Measurements from ENCODE around the gene DRAM2. TPM values are rescaled to one million over a fixed set of nuclear protein-coding genes. Genes with fewer than 3 reads are reported as not detected.

Gene DRAM2
- total RNA-seq, 1 experiment from 2014 or later: 34.4 TPM

DNA sequence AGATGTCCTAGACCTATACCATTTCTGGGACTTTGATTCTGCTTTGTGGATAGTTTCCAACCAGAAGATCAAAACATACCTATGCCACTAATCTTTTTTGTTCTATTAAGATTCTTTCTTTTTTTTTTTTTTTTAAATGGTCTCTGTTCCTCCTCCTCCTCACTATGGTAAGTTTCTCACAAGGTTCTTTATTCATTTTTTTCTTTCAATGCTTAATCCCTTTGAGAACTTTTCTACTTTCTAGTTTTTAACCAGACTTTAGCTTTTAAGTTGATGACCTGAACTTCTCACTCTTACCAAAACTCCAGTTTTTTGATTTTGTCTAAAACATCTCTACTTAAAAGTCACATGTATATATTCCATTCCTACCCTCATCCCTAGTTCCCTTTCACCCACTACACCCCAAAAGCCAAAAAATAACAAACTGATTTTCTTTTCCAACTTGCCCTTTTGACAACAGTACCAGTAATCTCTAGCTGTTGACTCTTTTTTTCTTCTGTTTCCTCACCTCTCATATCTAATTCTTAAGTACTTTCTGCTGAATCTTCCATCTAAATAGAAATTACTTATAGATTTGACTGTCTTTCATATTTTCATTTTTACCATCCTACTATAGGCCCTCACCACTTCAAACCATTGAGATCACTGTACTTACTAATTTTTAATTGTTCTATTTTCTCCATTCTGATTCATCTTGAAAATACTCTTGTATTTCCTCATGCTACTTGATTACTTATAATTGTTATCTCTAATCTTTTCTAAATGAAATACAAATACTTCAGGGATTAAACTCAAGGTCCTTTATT is 6.3 kb upstream of the DRAM2 start:
- peaks cover 10 to 33% (median 32%) of the 10 kb centered on the region in 3 experiments; a peak in 6 of 7 replicates for H3K36me3 Mint-ChIP-seq (ENCODE audit: insufficient read depth in 1 of 3, low read depth in 3 of 3)

More for the DNA sequence above, 6.3 kb upstream of the DRAM2 start:
- Histone ChIP-seq H4K5ac (ENCODE audit: insufficient read length, low read depth, low read length) (no peak overlapping the region), H3K79me1 (ENCODE audit: insufficient read depth, low read depth, low read length, poor library complexity, severe bottlenecking) (peaks cover 2% of the 10 kb centered on the region), H2BK12ac (ENCODE audit: insufficient read length, low read depth, low read length) (no peak overlapping the region), H2BK5ac (ENCODE audit: insufficient read length, low read length) (no peak overlapping the region), H2BK20ac (ENCODE audit: low read depth, low read length, poor library complexity, severe bottlenecking) (no peak overlapping the region), H3K23me2 (ENCODE audit: insufficient read length, low read depth, low read length, poor library complexity, severe bottlenecking) (no peaks in the 10 kb centered on the region), H2AK5ac (ENCODE audit: insufficient read length, low read length) (no peak overlapping the region), H2BK120ac (ENCODE audit: low read depth, low read length, poor library complexity, severe bottlenecking) (no peak overlapping the region), H3K4me1 (ENCODE audit: insufficient read depth, low read length) (no peaks in the 10 kb centered on the region), H3K4me2 (ENCODE audit: insufficient read depth, insufficient read length, low read length) (no peak overlapping the region), H4K91ac (ENCODE audit: insufficient read length, low read depth, low read length) (no peak overlapping the region), H3K4ac (ENCODE audit: low read depth, low read length) (no peak overlapping the region), H3T11ph (ENCODE audit: low read length) (no peak overlapping the region), H3K18ac (ENCODE audit: insufficient read length, low read depth, low read length) (no peak overlapping the region), H3K79me2 (ENCODE audit: insufficient read depth, low read length) (peaks cover 16% of the 10 kb centered on the region; the same call in 1 of the 2 replicates), H3K27ac (ENCODE audit: insufficient read length, low read depth, low read length) (no peak overlapping the region), H3K9me3 (ENCODE audit: control insufficient read depth, low read depth, low read length) (no peaks in the 10 kb centered on the region), H4K20me1 (ENCODE audit: control insufficient read depth, insufficient read depth, insufficient read length) (no peaks in the 10 kb centered on the region), H3K27me3 (ENCODE audit: insufficient read depth, low read length) (no peaks in the 10 kb centered on the region), H3K9ac (ENCODE audit: extremely low read depth, insufficient read length, low read length) (no peak overlapping the region), H3K56ac (ENCODE audit: insufficient read length, low read depth, low read length) (no peak overlapping the region), H3K23ac (ENCODE audit: insufficient read length, low read depth, low read length) (no peak overlapping the region), H4K8ac (replicated peaks; ENCODE audit: insufficient read length, low read depth, low read length) (no peak overlapping the region), H2AFZ (ENCODE audit: low read length) (no peak overlapping the region), H3K14ac (ENCODE audit: insufficient read depth, low read length) (no peak overlapping the region), H2BK15ac (ENCODE audit: low read depth, low read length) (no peak overlapping the region)
- DNase-seq: no peak
- no peak for TF ChIP-seq CTCF (conservative IDR thresholded peaks at IDR 0.05)
- Mint-ChIP-seq H3K4me1 (peaks cover 16 to 21% of the 10 kb centered on the region in 2 experiments), H3K27me3 (ENCODE audit: low read depth) (no peaks in the 10 kb centered on the region), H3K9me3 (no peaks in the 10 kb centered on the region), H3K4me3 (no peak overlapping the region), H3K27ac (peak overlapping the region in 2 of 3 experiments; percentile 5 to 78; a peak in 2 of 7 replicates)

All from H9 (cell line).